ENCODE data around the gene CAPRIN2.

CAPRIN2 gene

DNA sequence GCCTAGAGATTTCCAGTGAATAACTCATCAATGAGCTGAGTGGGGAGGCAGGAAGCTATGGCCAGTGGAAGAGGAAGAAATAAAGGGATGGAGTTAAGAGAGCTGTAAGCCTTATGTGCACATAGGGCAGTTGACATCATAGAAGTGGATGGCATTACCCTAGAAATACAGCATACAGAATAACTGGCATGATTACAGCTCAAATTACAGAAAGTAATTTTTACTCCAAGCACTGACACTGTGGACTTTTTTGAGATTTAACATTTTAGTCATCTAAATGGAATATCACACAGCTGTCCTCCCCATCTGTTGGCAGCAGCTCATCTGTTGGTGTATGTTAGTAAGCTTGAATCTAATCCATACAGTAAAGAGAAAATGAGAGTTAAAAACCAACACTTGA, 53.7 kb downstream of the CAPRIN2 start:
- no peak for DNase-seq (ENCODE audit: low read depth)
- TF ChIP-seq, protein P1, sequence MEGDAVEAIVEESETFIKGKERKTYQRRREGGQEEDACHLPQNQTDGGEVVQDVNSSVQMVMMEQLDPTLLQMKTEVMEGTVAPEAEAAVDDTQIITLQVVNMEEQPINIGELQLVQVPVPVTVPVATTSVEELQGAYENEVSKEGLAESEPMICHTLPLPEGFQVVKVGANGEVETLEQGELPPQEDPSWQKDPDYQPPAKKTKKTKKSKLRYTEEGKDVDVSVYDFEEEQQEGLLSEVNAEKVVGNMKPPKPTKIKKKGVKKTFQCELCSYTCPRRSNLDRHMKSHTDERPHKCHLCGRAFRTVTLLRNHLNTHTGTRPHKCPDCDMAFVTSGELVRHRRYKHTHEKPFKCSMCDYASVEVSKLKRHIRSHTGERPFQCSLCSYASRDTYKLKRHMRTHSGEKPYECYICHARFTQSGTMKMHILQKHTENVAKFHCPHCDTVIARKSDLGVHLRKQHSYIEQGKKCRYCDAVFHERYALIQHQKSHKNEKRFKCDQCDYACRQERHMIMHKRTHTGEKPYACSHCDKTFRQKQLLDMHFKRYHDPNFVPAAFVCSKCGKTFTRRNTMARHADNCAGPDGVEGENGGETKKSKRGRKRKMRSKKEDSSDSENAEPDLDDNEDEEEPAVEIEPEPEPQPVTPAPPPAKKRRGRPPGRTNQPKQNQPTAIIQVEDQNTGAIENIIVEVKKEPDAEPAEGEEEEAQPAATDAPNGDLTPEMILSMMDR (conservative IDR thresholded peaks at IDR 0.05; ENCODE audit: low read length), result no peak
- H3K4me3 ChIP-seq (ENCODE audit: low read length), result no peak overlapping the region

DNA sequence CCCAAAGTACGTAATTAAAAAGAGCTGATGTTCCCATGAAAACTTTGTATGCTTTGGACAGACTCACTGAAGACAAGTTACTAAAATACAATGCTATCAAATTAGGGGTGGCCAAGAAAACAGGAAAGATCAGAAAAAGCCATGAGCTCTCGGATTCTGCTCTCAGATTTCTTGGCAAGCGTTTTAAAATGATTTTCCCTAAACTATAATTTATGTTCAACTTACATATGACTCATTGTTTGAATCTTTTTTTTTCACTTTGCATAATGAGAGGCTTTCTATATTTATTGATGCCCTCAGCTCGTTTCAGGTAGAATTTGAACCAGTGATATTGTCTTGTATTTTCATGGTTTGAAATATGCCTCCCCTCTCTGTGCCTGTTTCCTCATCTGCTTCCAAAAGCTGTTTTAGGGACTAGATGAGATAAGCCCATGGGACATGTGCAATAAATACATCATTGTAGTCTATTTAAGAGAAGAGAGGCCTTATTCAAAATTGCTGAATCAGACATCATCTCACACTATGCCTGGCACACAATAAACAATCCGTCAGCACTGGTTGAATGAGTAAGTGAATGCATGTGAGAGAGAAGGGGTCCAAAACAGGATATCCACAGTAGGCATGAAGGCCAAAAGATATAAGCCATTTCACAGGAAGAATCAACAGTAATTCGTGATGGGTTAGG, 54.4 kb downstream of the CAPRIN2 start:
- no peak for DNase-seq (ENCODE audit: low read depth)
- TF ChIP-seq, protein P1 (conservative IDR thresholded peaks at IDR 0.05; ENCODE audit: low read length), result no peak
- H3K4me3 ChIP-seq (ENCODE audit: low read length), result no peak overlapping the region

DNA sequence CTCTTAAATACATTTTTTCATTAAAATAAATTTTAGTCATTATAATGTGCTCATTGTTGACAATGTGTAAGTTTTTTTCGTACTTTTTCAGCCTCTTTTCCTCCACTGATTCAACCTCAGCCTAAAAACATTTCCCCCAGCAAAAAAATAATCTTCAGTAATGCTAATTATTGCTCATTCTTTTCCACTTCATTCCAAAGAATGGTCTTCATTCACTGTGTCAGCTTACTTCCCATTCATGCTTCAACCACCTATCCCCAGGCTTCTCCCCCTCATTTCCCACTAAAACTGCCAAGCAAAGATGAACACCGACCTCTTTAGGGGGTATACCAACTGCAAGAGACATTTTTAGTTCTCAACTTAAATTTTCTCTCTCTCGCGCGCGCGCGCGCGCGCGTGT, 56.4 kb downstream of the CAPRIN2 start:
- no peak overlapping the region for H3K4me3 ChIP-seq (ENCODE audit: low read length)
- TF ChIP-seq, protein P1 (conservative IDR thresholded peaks at IDR 0.05; ENCODE audit: low read length), result no peak
- no peak for DNase-seq (ENCODE audit: low read depth)

DNA sequence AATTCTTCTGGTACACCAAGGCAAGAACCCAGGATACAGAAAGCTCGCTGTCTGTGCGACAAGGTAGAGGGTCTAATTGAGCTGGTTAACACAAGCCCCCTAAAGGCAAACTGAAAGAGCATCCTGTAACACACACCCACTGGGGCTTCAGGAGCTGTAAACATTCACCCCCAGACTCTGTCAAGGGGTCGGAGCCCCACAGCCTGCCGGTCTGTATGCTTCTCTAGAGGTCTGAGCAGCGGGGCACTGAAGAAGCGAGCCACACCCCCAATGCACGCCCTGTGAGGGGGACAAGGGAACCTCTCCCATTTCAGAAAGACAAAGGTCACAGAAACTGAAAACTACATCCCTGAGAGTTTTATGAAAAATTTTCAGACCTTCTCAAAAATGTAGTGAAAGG, 57.8 kb downstream of the CAPRIN2 start:
- DNase-seq (ENCODE audit: low read depth), result no peak
- TF ChIP-seq, protein P1 (conservative IDR thresholded peaks at IDR 0.05; ENCODE audit: low read length), result no peak
- H3K4me3 ChIP-seq (ENCODE audit: low read length), result no peak overlapping the region

DNA sequence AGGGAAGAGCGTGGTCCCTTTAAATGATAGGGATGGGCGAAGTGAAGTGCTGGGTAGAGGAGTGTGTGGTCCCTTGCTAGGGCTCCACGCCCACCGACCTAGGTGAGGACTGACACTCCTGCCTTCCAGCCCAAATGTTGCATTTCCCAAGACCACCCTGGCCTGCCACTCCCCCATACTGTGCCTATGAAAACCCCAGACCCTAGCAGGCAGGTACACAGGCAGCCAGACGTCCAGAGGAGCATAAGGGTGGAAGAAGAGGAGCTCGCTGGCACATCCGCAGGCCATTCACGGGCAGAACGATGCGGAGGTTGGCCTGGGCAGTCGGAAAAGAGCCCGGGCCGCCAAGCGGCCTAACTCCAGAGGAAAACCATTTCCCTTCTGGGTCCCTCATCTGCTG, 58.3 kb downstream of the CAPRIN2 start:
- DNase-seq (ENCODE audit: low read depth), result no peak
- TF ChIP-seq, protein P1 (conservative IDR thresholded peaks at IDR 0.05; ENCODE audit: low read length), result no peak
- H3K4me3 ChIP-seq (ENCODE audit: low read length), result peak overlapping the region; percentile 97

DNA sequence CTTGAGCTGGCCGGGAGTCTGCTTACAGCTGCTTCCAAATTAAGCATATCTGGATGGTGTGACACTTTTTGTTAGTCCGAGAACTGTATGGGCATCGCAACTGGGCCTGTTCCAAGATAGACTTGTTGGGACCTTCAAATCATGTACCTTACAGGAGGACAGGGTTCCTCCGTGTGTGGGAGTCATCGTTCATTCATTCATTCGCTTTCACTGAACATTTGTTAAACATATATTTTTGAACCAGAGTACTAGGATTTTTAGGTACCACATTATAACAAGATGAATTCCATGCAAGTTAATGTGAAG, 58.7 kb downstream of the CAPRIN2 start:
- no peak for DNase-seq (ENCODE audit: low read depth)
- H3K4me3 ChIP-seq (ENCODE audit: low read length), result peak overlapping the region; percentile 97
- TF ChIP-seq, protein P1 (conservative IDR thresholded peaks at IDR 0.05; ENCODE audit: low read length), result no peak

DNA sequence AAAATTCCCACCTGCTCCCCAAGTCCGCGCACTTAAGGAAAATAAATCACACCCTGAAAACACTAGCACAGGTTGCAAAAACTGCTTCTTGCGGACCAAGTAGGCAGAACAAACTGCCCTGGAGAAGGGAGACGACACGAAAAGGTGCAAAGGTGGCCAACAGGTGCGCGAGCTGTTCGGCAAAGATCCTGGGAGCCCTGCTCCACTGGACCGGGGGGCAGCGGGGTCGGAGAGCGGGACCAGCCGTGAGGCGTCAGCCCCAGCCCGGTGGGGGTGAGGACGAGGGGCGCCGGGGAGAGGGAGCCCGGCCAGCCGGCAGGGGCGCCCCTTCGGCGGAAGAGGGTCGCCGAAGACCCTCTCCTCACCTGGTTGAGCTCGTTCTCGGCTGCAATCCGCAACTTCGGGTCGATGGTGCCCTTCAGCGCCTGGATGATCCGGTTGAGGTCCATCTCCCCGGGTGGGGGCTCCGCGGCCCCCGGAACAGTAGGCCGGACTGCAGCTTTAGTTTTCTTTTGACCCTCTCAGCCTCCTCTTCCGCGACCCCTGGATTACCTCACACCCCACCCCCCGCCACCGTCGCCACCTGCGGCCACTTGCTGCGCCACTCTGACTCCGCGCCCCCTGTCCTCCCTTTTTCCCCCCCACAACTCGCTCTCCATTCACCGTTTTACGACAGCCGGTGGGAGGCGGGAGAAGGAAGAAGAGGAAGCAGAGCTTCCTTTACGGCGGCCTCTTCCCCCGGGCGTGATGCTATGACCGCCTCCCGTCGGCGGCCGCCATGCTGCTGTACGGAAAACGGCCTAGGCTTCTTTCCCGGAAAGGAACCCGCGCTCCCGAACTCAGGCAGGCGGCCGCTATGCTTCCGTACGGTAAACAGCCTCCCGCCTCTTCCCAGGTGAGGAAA, 59.3 kb downstream of the CAPRIN2 start, which contains the start of gene IPO8:
TSS of gene IPO8 (minus strand) at position 671 of the 904 bp plus-strand sequence. CDS start at position 449, 222 bp downstream.
- peak; percentile 92 for DNase-seq (ENCODE audit: low read depth)
- peak within 1 kb of the TSS; percentile 97 for H3K4me3 ChIP-seq (ENCODE audit: low read length)
- TF ChIP-seq, protein P1 (conservative IDR thresholded peaks at IDR 0.05; ENCODE audit: low read length), result peak; percentile 10; the same call in 1 of the 2 replicates
